Measurements from ENCODE around the gene FBXL7. TPM values are rescaled to one million over a fixed set of nuclear protein-coding genes. Genes with fewer than 3 reads are reported as not detected.

The FBXL7 gene
- total RNA-seq, 4 donors from 2014 or later: 5.7 to 47.4 (median 6.3) TPM

DNA sequence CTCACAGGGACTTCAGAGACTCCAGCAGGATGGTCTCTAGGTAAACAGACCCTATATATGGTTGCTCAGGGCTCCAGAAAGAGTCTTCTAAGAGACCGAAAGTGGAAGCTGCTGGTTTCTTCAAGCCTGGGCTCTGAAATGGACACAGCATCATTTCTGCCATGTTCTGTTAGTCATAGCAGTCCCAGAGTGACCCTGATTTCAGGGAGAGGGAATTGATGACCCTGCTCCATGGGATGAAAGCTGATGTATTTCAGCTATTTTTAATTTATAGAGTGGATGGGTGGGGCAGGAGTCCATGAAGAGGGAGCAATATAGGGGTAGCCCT is 135.3 kb downstream of the FBXL7 start:
- intact Hi-C loops (cut with DNase I; ENCODE audit: low total_unique reads): no loop called here
- TF ChIP-seq, protein P1, sequence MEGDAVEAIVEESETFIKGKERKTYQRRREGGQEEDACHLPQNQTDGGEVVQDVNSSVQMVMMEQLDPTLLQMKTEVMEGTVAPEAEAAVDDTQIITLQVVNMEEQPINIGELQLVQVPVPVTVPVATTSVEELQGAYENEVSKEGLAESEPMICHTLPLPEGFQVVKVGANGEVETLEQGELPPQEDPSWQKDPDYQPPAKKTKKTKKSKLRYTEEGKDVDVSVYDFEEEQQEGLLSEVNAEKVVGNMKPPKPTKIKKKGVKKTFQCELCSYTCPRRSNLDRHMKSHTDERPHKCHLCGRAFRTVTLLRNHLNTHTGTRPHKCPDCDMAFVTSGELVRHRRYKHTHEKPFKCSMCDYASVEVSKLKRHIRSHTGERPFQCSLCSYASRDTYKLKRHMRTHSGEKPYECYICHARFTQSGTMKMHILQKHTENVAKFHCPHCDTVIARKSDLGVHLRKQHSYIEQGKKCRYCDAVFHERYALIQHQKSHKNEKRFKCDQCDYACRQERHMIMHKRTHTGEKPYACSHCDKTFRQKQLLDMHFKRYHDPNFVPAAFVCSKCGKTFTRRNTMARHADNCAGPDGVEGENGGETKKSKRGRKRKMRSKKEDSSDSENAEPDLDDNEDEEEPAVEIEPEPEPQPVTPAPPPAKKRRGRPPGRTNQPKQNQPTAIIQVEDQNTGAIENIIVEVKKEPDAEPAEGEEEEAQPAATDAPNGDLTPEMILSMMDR (IDR thresholded peaks at IDR 0.05): no peak
- no peak for TF ChIP-seq EP300 (IDR thresholded peaks at IDR 0.05; ENCODE audit: low read depth)
- TF ChIP-seq POLR2AphosphoS5 (IDR thresholded peaks at IDR 0.05): no peak
- no peak for TF ChIP-seq POLR2A (IDR thresholded peaks at IDR 0.05)
- in situ Hi-C loops (cut with MboI; ENCODE audit: low pct_ligation_motif_present in 1 of 4, low pct_unique_long_range_greater_than_20kb in 1 of 4, low sequenced_read_pairs in 3 of 4): no loop called here

DNA sequence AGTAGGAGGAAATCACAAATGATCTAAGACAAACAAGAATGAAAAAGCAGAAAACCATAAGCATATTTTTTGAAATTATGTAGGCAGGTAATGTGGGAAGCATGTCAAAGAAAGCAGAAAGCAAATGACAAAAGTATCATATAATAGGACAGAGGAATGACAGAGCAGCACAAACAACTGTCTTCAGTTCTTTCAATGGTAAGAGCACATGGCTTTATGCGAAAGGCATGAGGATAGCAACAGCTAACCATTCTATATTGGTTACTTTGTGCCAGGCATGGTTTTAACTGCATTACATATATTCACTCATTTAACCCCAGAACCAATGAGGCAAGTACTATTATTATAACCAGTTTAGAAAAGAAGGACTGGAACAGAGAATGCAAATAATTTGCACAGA is 137.4 kb downstream of the FBXL7 start:
- TF ChIP-seq, protein P1 (IDR thresholded peaks at IDR 0.05): no peak
- Histone ChIP-seq H3K4me1 (peaks cover 0 to 5% (median 0%) of the 10 kb centered on the region in 4 donors), H3K4me3 (no peak overlapping the region), H3K27me3 (no peaks in the 10 kb centered on the region), H3K9me3 (no peaks in the 10 kb centered on the region), H3K36me3 (no peaks in the 10 kb centered on the region), H3K27ac (no peak overlapping the region)
- intact Hi-C loops (cut with DNase I; ENCODE audit: low total_unique reads) (no loop called here), in situ Hi-C loops (cut with MboI; ENCODE audit: low pct_ligation_motif_present in 1 of 4, low pct_unique_long_range_greater_than_20kb in 1 of 4, low sequenced_read_pairs in 3 of 4) (no loop called here)
- WGBS, 2 donors (ENCODE audit: low coverage in 1 of 2): 87 to 91% methylated on average over 1 of the region's 1 CpG
- DNase-seq: no peak

More for the DNA sequence above, 135.3 kb downstream of the FBXL7 start:
- Histone ChIP-seq H3K36me3 (no peaks in the 10 kb centered on the region), H3K27me3 (no peaks in the 10 kb centered on the region), H3K27ac (no peak overlapping the region), H3K4me1 (peaks cover 0 to 5% (median 0%) of the 10 kb centered on the region in 4 donors), H3K9me3 (no peaks in the 10 kb centered on the region), H3K4me3 (no peak overlapping the region)
- no peak for DNase-seq
- 57% methylated on average over 1 of the region's 1 CpG; no CpG with 5 or more reads in 1 of the 2 donors for WGBS, 2 donors (ENCODE audit: low coverage in 1 of 2)

DNA sequence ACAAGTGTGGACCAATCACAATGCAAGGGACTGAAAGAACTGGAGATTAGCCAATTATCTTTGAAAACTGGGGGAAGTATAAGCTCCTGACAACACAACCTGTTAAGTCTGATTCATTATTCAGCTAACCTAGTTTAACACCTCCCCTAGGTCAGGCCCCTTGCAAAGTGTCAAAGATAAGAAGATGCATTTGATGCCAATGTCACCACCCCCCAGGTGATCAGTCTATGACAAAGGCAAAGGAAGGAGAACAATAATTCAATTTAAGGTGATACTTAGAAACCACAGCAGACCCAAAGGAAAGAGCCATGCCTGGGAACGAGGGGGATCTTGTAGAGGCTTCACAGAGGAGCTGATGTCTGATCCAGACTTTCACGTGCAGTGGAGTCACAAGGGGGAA is 137.9 kb downstream of the FBXL7 start:
- TF ChIP-seq EP300 (IDR thresholded peaks at IDR 0.05; ENCODE audit: low read depth): no peak
- TF ChIP-seq, protein P1 (IDR thresholded peaks at IDR 0.05): no peak
- no peak for TF ChIP-seq POLR2AphosphoS5 (IDR thresholded peaks at IDR 0.05)
- no peak for TF ChIP-seq POLR2A (IDR thresholded peaks at IDR 0.05)
- H3K27me3 ChIP-seq: no peaks in the 10 kb centered on the region
- DNase-seq: no peak
- no peak overlapping the region for H3K27ac ChIP-seq
- H3K9me3 ChIP-seq: no peaks in the 10 kb centered on the region
- peaks cover 0 to 5% (median 0%) of the 10 kb centered on the region in 4 donors for H3K4me1 ChIP-seq
- in situ Hi-C loops (cut with MboI; ENCODE audit: low pct_ligation_motif_present in 1 of 4, low pct_unique_long_range_greater_than_20kb in 1 of 4, low sequenced_read_pairs in 3 of 4): no loop called here
- no peak overlapping the region for H3K4me3 ChIP-seq
- intact Hi-C loops (cut with DNase I; ENCODE audit: low total_unique reads): no loop called here
- H3K36me3 ChIP-seq: no peaks in the 10 kb centered on the region
- 57 to 68% methylated on average over 2 of the region's 2 CpGs for WGBS, 2 donors (ENCODE audit: low coverage in 1 of 2)

DNA sequence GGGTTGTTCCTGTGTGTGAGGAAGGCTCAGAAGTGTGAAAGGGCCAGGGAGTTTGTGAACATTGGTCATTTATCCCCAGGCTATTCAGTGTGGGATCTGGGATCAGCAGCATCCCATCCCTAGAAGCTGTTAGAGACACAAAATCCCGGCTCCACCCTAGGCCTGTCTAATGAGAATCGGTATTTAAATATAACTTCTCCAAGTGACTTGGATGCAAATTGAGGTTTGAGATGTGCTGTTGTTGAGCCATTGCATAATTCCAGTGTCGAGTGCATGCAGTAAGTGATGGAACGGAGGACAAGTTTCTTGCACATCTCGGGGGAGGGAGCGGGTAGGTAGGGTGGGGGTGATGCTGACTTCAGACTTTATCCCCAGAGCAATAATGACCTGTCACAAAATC is 138.3 kb downstream of the FBXL7 start:
- no peak for DNase-seq
- TF ChIP-seq POLR2AphosphoS5 (IDR thresholded peaks at IDR 0.05): no peak
- no peak for TF ChIP-seq POLR2A (IDR thresholded peaks at IDR 0.05)
- no peak for TF ChIP-seq EP300 (IDR thresholded peaks at IDR 0.05; ENCODE audit: low read depth)
- TF ChIP-seq, protein P1 (IDR thresholded peaks at IDR 0.05): no peak
- intact Hi-C loops (cut with DNase I; ENCODE audit: low total_unique reads): no loop called here
- in situ Hi-C loops (cut with MboI; ENCODE audit: low pct_ligation_motif_present in 1 of 4, low pct_unique_long_range_greater_than_20kb in 1 of 4, low sequenced_read_pairs in 3 of 4): no loop called here
- Histone ChIP-seq H3K27me3 (no peaks in the 10 kb centered on the region), H3K27ac (no peak overlapping the region), H3K9me3 (no peaks in the 10 kb centered on the region), H3K4me1 (peaks cover 0 to 5% (median 0%) of the 10 kb centered on the region in 4 donors), H3K4me3 (no peak overlapping the region), H3K36me3 (no peaks in the 10 kb centered on the region)
- WGBS, 2 donors (ENCODE audit: low coverage in 1 of 2): 88% methylated on average over 6 of the region's 6 CpGs; no CpG with 5 or more reads in 1 of the 2 donors

Data from transverse colon (tissue), 4 donors.